ENCODE measurements around the gene DCAF4.

DNA sequence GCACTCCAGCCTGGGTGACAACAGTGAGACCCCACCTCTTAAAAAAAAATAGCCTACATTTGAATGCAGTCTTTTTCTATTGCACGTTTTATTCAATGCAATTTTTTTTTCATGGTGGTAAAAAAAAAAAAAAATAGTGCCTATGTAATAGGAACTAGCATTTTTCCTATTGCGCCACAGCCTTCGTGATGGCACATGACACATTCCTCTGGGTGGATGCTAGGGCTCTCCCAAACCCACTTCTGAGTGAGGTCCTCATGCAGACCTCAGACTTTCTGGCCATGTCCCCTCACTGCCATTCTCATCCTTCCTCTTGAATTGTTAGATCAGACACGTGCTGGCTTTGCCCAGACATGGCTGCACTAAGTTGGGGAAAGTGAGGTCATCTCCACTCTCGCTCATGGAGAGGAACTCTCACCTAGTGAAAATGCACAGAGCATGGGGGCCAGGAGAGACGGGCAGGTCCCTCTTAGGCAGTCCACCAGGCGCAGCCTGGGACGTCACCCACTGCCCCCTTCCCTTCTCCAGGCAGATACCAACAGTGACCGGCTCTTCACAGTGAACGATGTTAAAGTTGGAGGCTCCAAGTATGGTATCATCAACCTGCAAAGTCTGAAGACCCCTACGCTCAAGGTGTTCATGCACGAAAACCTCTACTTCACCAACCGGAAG is 19.2 kb downstream of the DCAF4 start:
- TF ChIP-seq, protein P1, sequence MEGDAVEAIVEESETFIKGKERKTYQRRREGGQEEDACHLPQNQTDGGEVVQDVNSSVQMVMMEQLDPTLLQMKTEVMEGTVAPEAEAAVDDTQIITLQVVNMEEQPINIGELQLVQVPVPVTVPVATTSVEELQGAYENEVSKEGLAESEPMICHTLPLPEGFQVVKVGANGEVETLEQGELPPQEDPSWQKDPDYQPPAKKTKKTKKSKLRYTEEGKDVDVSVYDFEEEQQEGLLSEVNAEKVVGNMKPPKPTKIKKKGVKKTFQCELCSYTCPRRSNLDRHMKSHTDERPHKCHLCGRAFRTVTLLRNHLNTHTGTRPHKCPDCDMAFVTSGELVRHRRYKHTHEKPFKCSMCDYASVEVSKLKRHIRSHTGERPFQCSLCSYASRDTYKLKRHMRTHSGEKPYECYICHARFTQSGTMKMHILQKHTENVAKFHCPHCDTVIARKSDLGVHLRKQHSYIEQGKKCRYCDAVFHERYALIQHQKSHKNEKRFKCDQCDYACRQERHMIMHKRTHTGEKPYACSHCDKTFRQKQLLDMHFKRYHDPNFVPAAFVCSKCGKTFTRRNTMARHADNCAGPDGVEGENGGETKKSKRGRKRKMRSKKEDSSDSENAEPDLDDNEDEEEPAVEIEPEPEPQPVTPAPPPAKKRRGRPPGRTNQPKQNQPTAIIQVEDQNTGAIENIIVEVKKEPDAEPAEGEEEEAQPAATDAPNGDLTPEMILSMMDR (IDR thresholded peaks at IDR 0.05), result no peak
- TF ChIP-seq POLR2A (IDR thresholded peaks at IDR 0.05), result no peak

Data from testis (tissue), 2 donors.